Aorta (tissue), 5 donors: Measurements from ENCODE around the gene IMP3. TPM values are rescaled to one million over a fixed set of nuclear protein-coding genes. Genes with fewer than 3 reads are reported as not detected.
A peak's percentile ranks its signal among the peaks of the same experiment; 100 is the strongest.
"Not testable (repeated sequence)": the region's sequence is repeated elsewhere in the genome, so short reads cannot be mapped to it uniquely, and the experiment has no call there.

ENCODE experiments used
- ATAC-seq: fragments of 200-7000 bp; cut with Tn5 transposase; one replicate; pipeline ENCODE4 v1.9.1; 2022; ENCODE audit warnings: moderate library complexity; ENCODE audit not compliant: low FRiP score
- DNase-seq, 2 donors: peaks; one replicate each; pipeline ENCODE4 v3.0.0-alpha.2; 2020
- H3K27ac ChIP-seq, 2 donors: one replicate each; pipeline ENCODE4 v1.5.1; 2013; ENCODE audit warnings: low read length in 2 of 2, mild to moderate bottlenecking in 2 of 2, moderate library complexity in 2 of 2, control low read depth in 1 of 2, inconsistent platforms in 1 of 2, low read depth in 1 of 2
- H3K27me3 ChIP-seq, 2 donors: one replicate each; pipeline ENCODE4 v1.6.1; 2013; ENCODE audit warnings: control low read depth in 1 of 2, low read length in 1 of 2, mild to moderate bottlenecking in 1 of 2, moderate library complexity in 1 of 2; ENCODE audit not compliant: insufficient read depth in 2 of 2, control insufficient read depth in 1 of 2
- H3K36me3 ChIP-seq, 2 donors: one replicate each; pipeline ENCODE4 v1.6.1; 2013; ENCODE audit warnings: control low read depth in 1 of 2, low read length in 1 of 2, mild to moderate bottlenecking in 1 of 2; ENCODE audit not compliant: insufficient read depth in 2 of 2, control insufficient read depth in 1 of 2
- H3K4me1 ChIP-seq, 2 donors: one replicate each; pipeline ENCODE4 v1.6.1; 2013; ENCODE audit warnings: low read length in 2 of 2, control low read depth in 1 of 2, mild to moderate bottlenecking in 1 of 2, moderate library complexity in 1 of 2; ENCODE audit not compliant: insufficient read depth in 2 of 2, control insufficient read depth in 1 of 2
- H3K4me3 ChIP-seq, 2 donors: one replicate each; pipeline ENCODE4 v1.5.1; 2013; ENCODE audit warnings: low read length in 2 of 2, control low read depth in 1 of 2, mild to moderate bottlenecking in 1 of 2
- H3K9me3 ChIP-seq: one replicate; pipeline ENCODE4 v1.6.1; 2013; ENCODE audit warnings: mild to moderate bottlenecking, low read length; ENCODE audit not compliant: control insufficient read depth
- WGBS, 2 donors: extraction: QIAGEN DNeasy Blood & Tissue Kit; methylation state at CpG; one replicate each; pipeline ENCODE4 v1.1.7; 2013; 5-methylcytosine and 5-hydroxymethylcytosine counted together
- intact Hi-C, 2 donors: fragments of 100-400 bp; cut with DNase I; formaldehyde crosslinking; loops; one replicate each; pipeline versions ENCODE4 v1.14.2 to v1.15.0; 2022
- polyA plus RNA-seq, 2 donors: library from polyadenylated mRNA; stranded (reverse); fragments of 200-250 nt; gene quantifications; one replicate each; pipeline ENCODE4 v1.2.3, GENCODE V29; 2013
- total RNA-seq, 2 donors: library from RNA; stranded (reverse); fragmentation: NEBNext Ultra II Directional; extraction: Animal tissue kit (Norgen Biotek cat#: 25700); gene quantifications; one replicate each; pipeline ENCODE4 v1.2.1, GENCODE V29; 2021
- donor health status: healthy with polysubstance abuse.
- donor health status: Bipolar disorder and iron deficiency.
- donor health status: DM: no; HTN: no; CAD: no.
- donor health status: DM: no; HTN: no; CAD: no.
- donor health status: DM: yes; HTN: yes; CAD: no.

IMP3 gene
- total and polyA plus RNA-seq, 4 donors: 35.2 to 47.0 (median 42.4) TPM

DNA sequence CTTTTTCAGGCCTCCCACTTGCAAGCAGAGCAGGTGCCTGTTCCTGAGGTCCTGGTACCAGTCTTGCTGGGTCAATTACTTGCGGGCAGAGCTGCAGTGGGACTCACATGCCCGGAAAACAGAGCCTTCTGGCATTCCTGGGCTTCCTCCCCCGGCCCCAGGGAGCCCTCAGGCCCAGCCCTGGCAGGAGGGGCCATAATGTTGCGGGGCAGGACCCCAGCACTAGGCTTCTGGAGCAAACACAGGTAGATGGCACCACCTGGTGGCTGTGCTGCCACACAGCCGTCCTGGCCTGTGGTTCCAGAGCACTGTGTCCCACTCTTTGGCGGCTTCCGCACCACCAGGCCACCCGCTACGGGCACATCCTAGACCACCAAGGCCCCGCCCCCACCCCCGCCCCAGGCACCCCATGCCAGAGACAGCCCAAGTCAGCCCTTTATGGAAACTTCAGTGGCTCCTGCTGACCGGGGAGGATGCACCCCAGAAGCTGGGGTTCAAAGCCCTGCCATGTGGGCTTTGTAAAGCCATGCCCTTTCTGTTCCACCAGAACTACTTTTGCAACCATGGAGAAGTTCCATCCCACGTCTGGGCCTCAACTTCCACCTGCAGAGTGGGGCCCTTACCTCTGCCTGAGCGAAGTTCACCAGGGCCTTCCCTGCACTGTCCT is 43.8 kb upstream of the IMP3 start:
- 25 to 38% methylated on average over 14 of the region's 14 CpGs for WGBS, 2 donors
- Histone ChIP-seq H3K27ac (peak overlapping the region in 1 of 2 donors; percentile 4), H3K36me3 (peaks cover 0 to 14% of the 10 kb centered on the region in 2 donors)

DNA sequence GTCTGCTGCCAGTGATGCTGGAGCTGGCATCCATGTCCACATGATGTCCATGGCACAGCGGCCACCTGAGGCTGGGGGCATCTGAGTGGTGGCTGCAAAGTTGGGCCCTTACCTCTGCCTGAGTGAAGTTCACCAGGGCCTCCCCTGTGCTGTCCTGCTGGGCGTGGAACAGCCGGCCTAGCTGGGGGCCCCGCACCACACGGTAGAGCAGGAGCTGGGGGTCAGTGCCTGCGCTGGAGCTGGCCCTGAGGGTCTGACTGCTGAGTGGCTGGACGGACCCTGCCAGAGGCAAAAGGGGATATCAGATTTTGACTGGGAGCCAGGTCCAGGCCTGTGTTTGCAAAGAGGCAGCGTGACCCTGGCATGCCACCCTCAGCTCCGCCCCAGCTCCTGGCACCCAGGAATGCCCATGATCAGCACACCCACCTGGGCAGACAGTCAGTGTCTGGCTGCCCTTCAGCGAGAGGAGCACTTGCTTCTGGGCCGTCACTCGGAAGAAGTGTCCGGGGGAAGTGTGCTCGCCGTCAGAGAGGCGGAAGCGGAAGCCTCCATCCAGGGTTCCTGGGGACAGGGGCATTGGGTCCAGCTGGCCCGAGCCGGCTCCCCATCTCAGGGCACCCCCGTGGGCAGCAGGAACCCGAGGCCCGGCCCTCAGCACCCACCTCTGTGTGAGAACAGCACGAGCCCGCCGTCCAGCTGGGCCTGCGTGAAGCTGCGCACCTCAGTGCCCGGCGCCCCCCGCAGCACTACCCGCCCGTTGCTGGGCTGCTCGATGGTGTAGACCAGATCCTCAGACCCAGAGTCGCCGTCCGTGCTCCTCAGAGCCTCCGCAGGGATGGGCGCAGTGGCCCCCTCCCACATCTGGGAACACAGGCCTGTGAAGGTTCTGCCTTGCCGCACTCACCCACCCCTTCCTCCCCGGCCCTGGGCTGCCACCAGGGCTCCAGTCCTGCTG is 42.4 kb upstream of the IMP3 start:
- DNase-seq (no peak), ATAC-seq (no peak)
- 81 to 82% methylated on average over 38 to 40 of the region's 40 CpGs for WGBS, 2 donors
- Histone ChIP-seq H3K9me3 (no peaks in the 10 kb centered on the region), H3K27ac (no peak overlapping the region), H3K4me1 (no peaks in the 10 kb centered on the region), H3K36me3 (peaks cover 0 to 7% of the 10 kb centered on the region in 2 donors), H3K27me3 (no peaks in the 10 kb centered on the region), H3K4me3 (no peak overlapping the region)
- intact Hi-C loops: loop anchor here (5.0 kb wide), 3 partner anchors 45 to 120 kb away; no protein-coding TSS in a partner anchor

More for the DNA sequence above, 43.8 kb upstream of the IMP3 start:
- intact Hi-C loops: loop anchor here (5.0 kb wide), 3 partner anchors 46 to 119 kb away; no protein-coding TSS in a partner anchor
- H3K27me3 ChIP-seq, H3K9me3 ChIP-seq, H3K4me3 ChIP-seq, H3K4me1 ChIP-seq: not testable (repeated sequence)
- DNase-seq (peak in 1 of 2 donors; percentile 88), ATAC-seq (peak; percentile 73)

DNA sequence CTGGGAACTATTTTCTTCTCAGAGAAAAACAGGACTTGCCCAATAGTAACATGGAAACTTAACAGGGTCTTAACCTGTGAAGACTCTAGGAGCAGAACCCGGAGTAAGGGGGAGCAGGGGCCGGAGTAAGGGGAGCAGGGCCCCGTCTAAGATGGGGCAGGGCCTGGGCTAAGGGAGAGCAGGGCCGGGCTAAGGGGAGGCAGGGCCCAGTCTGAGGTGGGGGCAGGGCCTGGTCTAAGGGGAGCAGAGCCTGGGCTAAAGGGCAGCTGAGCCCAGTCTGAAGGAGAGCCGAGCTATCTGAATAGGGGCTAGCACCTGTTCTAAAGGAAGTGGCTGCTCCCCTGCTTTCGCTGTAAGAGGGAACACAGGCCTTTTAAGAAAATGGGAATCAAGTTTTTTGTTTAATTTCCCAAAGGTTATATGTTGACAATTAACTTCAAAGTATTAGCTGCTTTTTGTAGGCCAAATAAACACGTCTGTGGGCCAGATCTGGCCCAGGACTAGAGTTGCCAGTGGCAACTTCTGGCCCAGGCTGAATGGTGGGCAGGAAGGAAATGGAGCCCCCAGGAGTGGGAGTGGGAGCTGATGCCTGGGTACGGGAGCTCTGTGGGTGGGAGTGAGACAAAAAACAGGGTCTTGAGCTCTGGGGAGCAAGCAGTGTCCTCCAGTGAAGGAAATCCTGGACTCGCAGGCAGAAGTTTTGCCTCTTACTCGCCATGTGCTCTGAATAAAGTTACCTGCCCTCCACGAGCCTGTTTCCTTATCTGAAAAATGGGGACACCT is 40.2 kb upstream of the IMP3 start:
- ATAC-seq (no peak), DNase-seq (no peak)
- Histone ChIP-seq H3K27me3 (no peaks in the 10 kb centered on the region), H3K4me1 (no peaks in the 10 kb centered on the region), H3K36me3 (peaks cover 0 to 11% of the 10 kb centered on the region in 2 donors), H3K9me3 (no peaks in the 10 kb centered on the region), H3K27ac (peak overlapping the region in 1 of 2 donors; percentile 13), H3K4me3 (no peak overlapping the region)
- 67% methylated on average over 11 of the region's 11 CpGs for WGBS, 2 donors
- intact Hi-C loops: loop anchor here (5.0 kb wide), 3 partner anchors 43 to 122 kb away; no protein-coding TSS in a partner anchor

DNA sequence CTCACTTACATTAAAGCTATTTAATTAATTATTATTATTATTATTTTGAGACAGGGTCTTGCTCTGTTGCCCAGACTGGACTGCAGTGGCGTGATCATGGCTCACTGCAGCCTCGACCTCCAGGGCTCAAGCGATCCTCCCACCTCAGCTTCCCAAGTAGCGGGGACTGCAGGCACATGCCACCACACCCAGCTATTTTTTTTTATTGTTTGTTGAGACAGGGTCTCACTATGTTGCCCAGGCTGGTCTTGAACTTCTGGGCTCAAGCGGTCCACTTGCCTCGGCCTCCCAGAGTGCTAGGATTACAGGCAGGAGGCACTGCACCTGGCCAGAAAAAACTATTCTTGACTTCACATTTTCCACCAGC is 38.3 kb upstream of the IMP3 start:
- H3K36me3 ChIP-seq, H3K27me3 ChIP-seq, H3K27ac ChIP-seq, H3K4me3 ChIP-seq, H3K4me1 ChIP-seq, intact Hi-C loops, H3K9me3 ChIP-seq, ATAC-seq, DNase-seq: not testable (repeated sequence)
- WGBS, 2 donors: 89% methylated on average over 6 of the region's 6 CpGs

DNA sequence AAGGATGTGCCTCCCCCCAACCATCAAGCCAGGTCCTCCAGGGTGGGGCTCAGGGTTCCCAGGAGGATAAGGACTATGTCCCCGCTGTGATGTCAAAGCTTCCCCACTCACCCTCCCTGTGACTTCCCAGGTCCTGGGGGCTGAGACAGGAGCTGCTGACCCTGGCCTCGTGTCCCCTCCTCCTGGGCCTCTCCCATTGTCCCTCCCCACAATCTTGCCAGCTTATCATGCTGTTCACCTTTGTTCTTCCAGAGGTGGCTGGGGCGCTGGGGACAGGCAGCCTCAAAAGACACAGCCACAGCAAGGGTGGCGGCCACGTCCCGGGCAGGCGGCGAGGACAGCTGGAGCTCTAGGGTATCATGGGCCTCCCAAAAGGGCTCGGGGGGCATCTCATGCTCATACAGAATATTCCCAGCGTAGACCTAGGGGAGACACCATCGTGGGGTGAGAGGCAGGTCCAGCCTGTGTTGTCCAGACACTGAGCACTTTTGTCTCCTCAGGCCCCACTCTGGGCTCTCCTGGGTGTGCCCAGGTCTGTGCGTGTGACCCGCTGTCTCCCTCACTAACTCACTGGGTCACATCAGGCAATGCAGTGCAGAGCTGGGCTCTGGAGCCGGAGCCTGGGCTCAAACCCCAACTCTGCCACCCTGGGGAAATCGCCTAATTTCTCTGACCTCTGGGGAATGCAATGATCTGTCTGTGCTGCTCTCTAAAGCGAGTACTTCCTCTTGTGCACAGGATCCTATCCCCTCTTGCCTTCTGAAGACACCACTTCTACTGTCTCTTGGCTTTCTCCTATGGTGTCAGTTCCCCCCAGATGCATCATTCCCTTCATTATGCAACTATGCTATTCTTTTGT is 37.7 kb upstream of the IMP3 start:
- Histone ChIP-seq H3K4me1 (no peaks in the 10 kb centered on the region), H3K27me3 (no peaks in the 10 kb centered on the region), H3K27ac (peak overlapping the region in 1 of 2 donors; percentile 23), H3K9me3 (no peaks in the 10 kb centered on the region), H3K36me3 (peaks cover 0 to 10% of the 10 kb centered on the region in 2 donors), H3K4me3 (no peak overlapping the region)
- no peak for DNase-seq
- intact Hi-C loops: no loop called here
- 81 to 82% methylated on average over 16 of the region's 16 CpGs for WGBS, 2 donors
- no peak for ATAC-seq

DNA sequence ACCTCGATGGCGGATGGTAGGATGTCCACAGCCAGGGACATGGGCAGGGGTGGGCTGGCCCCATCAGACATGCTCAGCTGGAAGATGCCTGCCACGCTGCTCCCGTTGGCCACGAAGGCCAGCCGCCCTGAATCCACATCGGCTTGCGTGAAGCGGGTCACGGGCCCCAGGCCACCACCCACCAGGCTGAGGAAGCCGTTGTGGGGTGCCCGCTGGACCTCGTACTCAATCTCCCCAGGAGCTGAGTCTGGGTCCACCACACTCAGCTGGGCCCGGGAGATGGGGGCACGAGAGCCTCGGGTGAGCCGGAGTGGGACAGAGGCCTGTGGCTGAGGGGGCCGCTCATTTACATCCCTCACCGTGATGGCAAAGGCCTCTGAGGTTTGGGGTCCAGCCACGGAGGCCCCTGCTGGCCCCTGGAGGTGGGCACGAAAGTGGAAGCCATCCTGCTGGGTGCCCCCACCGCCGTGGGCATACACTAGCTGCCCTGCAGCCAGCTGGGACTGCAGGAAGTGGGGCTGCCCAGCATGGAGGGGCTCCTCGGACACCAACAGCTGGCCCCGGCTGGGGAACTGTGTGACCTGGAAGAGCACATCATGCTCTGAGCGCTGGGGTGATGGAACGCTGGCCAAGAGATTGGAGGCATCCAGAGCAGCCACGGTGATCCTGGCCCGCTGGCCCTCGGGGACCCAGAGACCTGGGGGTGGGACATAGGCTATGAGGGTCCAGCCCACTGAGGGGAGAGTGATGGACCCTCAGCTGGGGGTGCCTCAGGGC is 36.9 kb upstream of the IMP3 start:
- DNase-seq (no peak), ATAC-seq (no peak)
- 78 to 79% methylated on average over 30 of the region's 30 CpGs for WGBS, 2 donors
- Histone ChIP-seq H3K27ac (peak overlapping the region in 1 of 2 donors; percentile 23), H3K4me1 (no peaks in the 10 kb centered on the region), H3K27me3 (no peaks in the 10 kb centered on the region), H3K9me3 (no peaks in the 10 kb centered on the region), H3K36me3 (peaks cover 0 to 6% of the 10 kb centered on the region in 2 donors), H3K4me3 (no peak overlapping the region)
- intact Hi-C loops: no loop called here

DNA sequence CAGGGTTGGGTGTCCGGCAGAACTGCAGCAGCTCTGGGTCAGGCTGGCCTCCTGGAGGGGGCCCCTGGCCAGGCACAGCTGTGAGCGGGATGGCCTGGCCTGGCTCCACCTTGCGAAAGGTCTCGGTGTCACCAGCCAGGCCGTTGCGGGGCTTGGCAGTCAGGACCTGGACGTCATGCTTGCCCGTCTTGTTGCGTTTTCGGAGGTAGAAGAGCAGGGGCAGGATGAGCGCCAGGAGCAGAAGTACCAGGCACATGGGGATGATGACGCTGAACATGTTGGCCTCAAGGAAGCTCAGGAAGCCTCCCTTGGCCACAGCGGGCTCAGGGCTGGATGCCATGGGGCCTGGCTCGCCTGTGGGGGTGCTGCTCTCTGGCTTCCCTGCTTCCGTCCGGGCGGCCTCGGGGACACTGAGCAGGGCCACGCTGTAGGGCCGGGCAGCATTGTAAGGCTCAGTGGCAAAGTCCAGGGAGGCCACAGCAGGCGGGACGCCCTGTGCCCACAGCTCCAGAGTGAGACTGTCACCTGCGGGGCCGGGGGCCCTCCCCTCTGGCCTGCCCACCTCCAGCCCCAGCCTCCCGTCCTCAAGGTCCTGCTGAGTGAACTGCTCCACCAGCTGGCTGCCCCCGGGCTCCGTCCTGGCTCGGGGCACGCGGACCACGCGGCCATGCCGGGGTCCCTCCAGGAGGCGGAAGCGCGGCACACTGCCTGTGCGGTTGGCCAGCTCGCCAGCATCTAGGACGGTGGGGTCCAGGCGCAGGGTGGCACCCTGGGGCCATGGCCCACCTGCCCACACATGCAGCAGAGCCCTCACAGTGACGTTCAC is 35.8 kb upstream of the IMP3 start:
- Histone ChIP-seq H3K27me3 (no peaks in the 10 kb centered on the region), H3K9me3 (no peaks in the 10 kb centered on the region), H3K36me3 (peaks cover 0 to 6% of the 10 kb centered on the region in 2 donors), H3K27ac (peak overlapping the region in 1 of 2 donors; percentile 96), H3K4me1 (no peaks in the 10 kb centered on the region), H3K4me3 (no peak overlapping the region)
- intact Hi-C loops: no loop called here
- no peak for DNase-seq
- 44 to 45% methylated on average over 39 to 41 of the region's 41 CpGs for WGBS, 2 donors
- peak; percentile 1 for ATAC-seq
